ENCODE results near the gene FAM227B. TPM values are rescaled to one million over a fixed set of nuclear protein-coding genes. Genes with fewer than 3 reads are reported as not detected.

The FAM227B gene
- total RNA-seq, 2 donors from 2014 or later: 8.3 to 12.9 TPM

DNA sequence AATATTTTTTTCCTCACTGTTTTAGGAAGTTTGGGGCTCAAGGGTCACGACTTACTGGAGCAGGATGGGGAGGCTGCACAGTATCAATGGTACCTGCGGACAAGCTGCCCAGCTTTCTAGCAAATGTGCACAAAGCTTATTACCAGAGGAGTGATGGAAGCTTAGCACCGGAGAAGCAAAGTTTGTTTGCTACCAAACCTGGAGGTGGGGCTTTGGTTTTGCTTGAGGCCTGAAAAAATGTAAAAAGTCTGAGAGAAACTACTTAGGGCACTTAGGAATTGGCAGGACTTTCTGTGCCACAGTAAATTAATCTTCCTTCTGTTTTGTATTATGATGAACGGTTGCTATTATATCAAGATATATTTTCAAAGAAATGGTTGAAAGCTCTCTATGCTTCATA, 292.7 kb downstream of the FAM227B start:
- 83% methylated on average over 4 of the region's 4 CpGs for WGBS
- H3K36me3 ChIP-seq: no peaks in the 10 kb centered on the region
- no peak for TF ChIP-seq POLR2A (IDR thresholded peaks at IDR 0.05)
- TF ChIP-seq, protein P1, sequence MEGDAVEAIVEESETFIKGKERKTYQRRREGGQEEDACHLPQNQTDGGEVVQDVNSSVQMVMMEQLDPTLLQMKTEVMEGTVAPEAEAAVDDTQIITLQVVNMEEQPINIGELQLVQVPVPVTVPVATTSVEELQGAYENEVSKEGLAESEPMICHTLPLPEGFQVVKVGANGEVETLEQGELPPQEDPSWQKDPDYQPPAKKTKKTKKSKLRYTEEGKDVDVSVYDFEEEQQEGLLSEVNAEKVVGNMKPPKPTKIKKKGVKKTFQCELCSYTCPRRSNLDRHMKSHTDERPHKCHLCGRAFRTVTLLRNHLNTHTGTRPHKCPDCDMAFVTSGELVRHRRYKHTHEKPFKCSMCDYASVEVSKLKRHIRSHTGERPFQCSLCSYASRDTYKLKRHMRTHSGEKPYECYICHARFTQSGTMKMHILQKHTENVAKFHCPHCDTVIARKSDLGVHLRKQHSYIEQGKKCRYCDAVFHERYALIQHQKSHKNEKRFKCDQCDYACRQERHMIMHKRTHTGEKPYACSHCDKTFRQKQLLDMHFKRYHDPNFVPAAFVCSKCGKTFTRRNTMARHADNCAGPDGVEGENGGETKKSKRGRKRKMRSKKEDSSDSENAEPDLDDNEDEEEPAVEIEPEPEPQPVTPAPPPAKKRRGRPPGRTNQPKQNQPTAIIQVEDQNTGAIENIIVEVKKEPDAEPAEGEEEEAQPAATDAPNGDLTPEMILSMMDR (IDR thresholded peaks at IDR 0.05): no peak
- H3K4me1 ChIP-seq (replicated peaks): no peaks in the 10 kb centered on the region
- DNase-seq (ENCODE audit: low spot score): no peak
- no peak overlapping the region for H3K27ac ChIP-seq
- intact Hi-C loops (cut with DNase I): no loop called here
- H3K9me3 ChIP-seq: no peaks in the 10 kb centered on the region
- H3K4me3 ChIP-seq: no peak overlapping the region
- no peaks in the 10 kb centered on the region for H3K27me3 ChIP-seq (replicated peaks; ENCODE audit: insufficient read depth)

DNA sequence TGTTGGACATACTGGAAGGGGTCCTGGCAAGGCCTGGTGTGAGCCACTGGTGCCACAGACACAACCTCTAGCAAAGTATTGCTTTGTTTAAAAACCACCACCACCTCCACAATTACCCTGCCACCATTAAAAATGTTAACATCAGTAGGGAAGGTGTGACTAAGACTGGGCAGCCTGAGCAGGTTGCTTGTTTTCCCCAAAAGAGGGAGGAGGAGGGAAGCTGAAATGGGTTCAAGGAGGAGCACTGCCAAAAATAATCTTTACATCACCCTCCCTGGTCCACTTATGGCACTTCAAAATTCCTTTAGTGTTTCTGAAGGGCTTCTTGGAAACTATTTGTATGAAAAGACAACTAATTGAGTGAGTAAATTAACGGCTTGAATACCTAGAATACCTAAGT, 297.4 kb downstream of the FAM227B start:
- WGBS: 72% methylated on average over 1 of the region's 1 CpG
- TF ChIP-seq, protein P1 (IDR thresholded peaks at IDR 0.05): no peak
- no peak for TF ChIP-seq POLR2A (IDR thresholded peaks at IDR 0.05)
- no peak for TF ChIP-seq POLR2AphosphoS5 (IDR thresholded peaks at IDR 0.05)

DNA sequence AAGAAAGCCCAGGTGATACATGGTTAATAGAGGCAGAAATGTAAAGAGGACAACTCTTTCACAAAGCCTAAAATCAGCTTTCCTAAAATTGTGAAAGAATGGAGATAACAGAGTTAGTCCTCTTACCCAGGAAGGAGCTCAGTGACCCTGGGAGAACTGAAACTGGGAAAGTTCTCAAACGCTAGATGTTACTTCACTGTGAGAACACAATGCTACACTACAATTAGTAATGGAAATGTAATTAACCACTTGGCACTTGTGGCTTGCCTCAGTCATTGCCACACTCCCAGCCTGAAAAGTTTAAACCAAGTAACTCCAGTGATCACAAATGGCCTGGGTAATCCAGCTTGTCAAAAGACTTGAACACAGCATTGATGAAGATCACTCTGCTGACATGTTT, 300.3 kb downstream of the FAM227B start:
- no peaks in the 10 kb centered on the region for H3K9me3 ChIP-seq
- H3K27ac ChIP-seq: no peak overlapping the region
- no peak for TF ChIP-seq POLR2AphosphoS5 (IDR thresholded peaks at IDR 0.05)
- no peak for TF ChIP-seq POLR2A (IDR thresholded peaks at IDR 0.05)
- TF ChIP-seq, protein P1 (IDR thresholded peaks at IDR 0.05): no peak
- no peaks in the 10 kb centered on the region for H3K36me3 ChIP-seq
- intact Hi-C loops (cut with DNase I): no loop called here
- no peaks in the 10 kb centered on the region for H3K27me3 ChIP-seq (replicated peaks; ENCODE audit: insufficient read depth)
- no peak for DNase-seq (ENCODE audit: low spot score)
- no peaks in the 10 kb centered on the region for H3K4me1 ChIP-seq (replicated peaks)
- no peak overlapping the region for H3K4me3 ChIP-seq
- WGBS: 86% methylated on average over 1 of the region's 1 CpG

More for the DNA sequence above, 297.4 kb downstream of the FAM227B start:
- no peak overlapping the region for H3K27ac ChIP-seq
- intact Hi-C loops (cut with DNase I): no loop called here
- no peak for DNase-seq (ENCODE audit: low spot score)
- H3K4me1 ChIP-seq (replicated peaks): no peaks in the 10 kb centered on the region
- no peaks in the 10 kb centered on the region for H3K36me3 ChIP-seq
- H3K4me3 ChIP-seq: no peak overlapping the region
- no peaks in the 10 kb centered on the region for H3K27me3 ChIP-seq (replicated peaks; ENCODE audit: insufficient read depth)
- H3K9me3 ChIP-seq: no peaks in the 10 kb centered on the region

DNA sequence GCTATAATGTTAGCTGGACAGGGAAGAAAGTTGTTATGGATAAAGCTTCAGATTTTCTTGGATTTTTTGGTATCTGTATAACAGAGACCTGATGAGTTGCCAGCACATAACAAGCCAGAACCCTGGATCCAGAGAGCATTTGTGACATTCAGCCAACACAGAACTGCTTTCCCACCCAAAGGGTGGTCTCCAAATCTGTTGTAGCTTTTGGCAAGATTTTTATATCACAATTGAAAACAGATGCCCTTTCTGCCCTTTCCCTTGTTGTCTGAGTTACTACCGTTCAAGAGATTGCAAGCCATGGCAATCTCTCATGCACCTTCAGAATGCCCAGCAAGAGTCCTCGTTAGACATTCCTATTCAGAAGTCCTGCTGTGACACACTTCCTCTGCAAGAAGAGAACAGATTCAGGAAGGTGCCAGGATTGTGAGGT, 305.2 kb downstream of the FAM227B start:
- 54% methylated on average over 2 of the region's 2 CpGs for WGBS
- H3K4me1 ChIP-seq (replicated peaks): no peaks in the 10 kb centered on the region
- H3K4me3 ChIP-seq: no peak overlapping the region
- no peak overlapping the region for H3K27ac ChIP-seq
- no peak for TF ChIP-seq POLR2AphosphoS5 (IDR thresholded peaks at IDR 0.05)
- TF ChIP-seq, protein P1 (IDR thresholded peaks at IDR 0.05): no peak
- no peak for TF ChIP-seq POLR2A (IDR thresholded peaks at IDR 0.05)
- H3K9me3 ChIP-seq: no peaks in the 10 kb centered on the region
- no peak for DNase-seq (ENCODE audit: low spot score)
- intact Hi-C loops (cut with DNase I): no loop called here
- no peaks in the 10 kb centered on the region for H3K27me3 ChIP-seq (replicated peaks; ENCODE audit: insufficient read depth)
- H3K36me3 ChIP-seq: no peaks in the 10 kb centered on the region

DNA sequence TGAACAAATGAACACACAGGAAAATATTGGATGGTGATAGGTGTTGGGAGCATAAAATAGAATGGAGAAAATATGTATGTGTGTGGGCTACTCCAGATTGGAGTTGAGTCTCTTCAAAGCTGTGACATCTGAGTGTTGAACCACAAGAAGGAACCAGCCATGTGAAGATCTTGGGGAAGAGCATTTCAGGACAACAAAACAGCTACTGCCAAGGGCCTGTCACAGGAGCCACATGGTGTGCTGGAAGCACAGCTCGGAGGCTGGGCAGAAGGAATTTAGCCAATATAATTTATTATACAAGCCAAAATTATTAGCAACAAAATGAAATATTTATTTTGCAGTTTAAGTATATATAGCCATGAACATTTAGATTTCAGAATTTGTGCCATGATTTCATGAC, 305.9 kb downstream of the FAM227B start:
- Histone ChIP-seq H3K9me3 (no peaks in the 10 kb centered on the region), H3K36me3 (no peaks in the 10 kb centered on the region), H3K27me3 (replicated peaks; ENCODE audit: insufficient read depth) (no peaks in the 10 kb centered on the region), H3K27ac (no peak overlapping the region), H3K4me1 (replicated peaks) (no peaks in the 10 kb centered on the region), H3K4me3 (no peak overlapping the region)
- intact Hi-C loops (cut with DNase I): no loop called here
- TF ChIP-seq POLR2A (IDR thresholded peaks at IDR 0.05) (no peak), POLR2AphosphoS5 (IDR thresholded peaks at IDR 0.05) (no peak)
- 56% methylated on average over 1 of the region's 1 CpG for WGBS
- DNase-seq (ENCODE audit: low spot score): no peak
